Colonic mucosa (tissue), 4 donors: Measurements from ENCODE around the gene NUMA1. TPM values are rescaled to one million over a fixed set of nuclear protein-coding genes. Genes with fewer than 3 reads are reported as not detected.

Source experiments
- DNase-seq: peaks from one replicate; pipeline ENCODE4 v3.0.0-alpha.2; 2020
- H3K27ac ChIP-seq: fragments of 200-600 bp; one replicate; pipeline ENCODE4 v1.8.0; 2021
- H3K27me3 ChIP-seq: fragments of 200-600 bp; one replicate; pipeline ENCODE4 v1.8.0; 2021
- H3K36me3 ChIP-seq: fragments of 200-600 bp; one replicate; pipeline ENCODE4 v1.8.0; 2021
- H3K4me1 ChIP-seq: fragments of 200-600 bp; one replicate; pipeline ENCODE4 v1.8.0; 2021; ENCODE audit warnings: mild to moderate bottlenecking
- H3K4me3 ChIP-seq: fragments of 200-600 bp; one replicate; pipeline ENCODE4 v1.8.0; 2021
- H3K9ac ChIP-seq, 2 donors: one replicate each; pipeline ENCODE4 v1.7.0; 2013; ENCODE audit warnings: control low read depth in 2 of 2, low read depth in 2 of 2, low read length in 2 of 2
- H3K9me3 ChIP-seq: fragments of 200-600 bp; one replicate; pipeline ENCODE4 v1.8.0; 2021
- CTCF ChIP-seq: fragments of 200-600 bp; IDR thresholded peaks from one replicate; pipeline ENCODE4 v1.8.0; 2022; ENCODE audit warnings: antibody characterized with exemption, mild to moderate bottlenecking
- intact Hi-C: fragments of 100-400 bp; cut with DNase I; formaldehyde crosslinking; loops from one replicate; pipeline ENCODE4 v1.14.1; 2022
- total RNA-seq, 2 donors: library from RNA; stranded (reverse); fragmentation: NEBNext Ultra II Directional in 1 of 2; extraction: Animal tissue kit (Norgen Biotek cat#: 25700) in 1 of 2; gene quantifications; one replicate each; pipeline ENCODE4 v1.2.1, GENCODE V29; 2021
- donor health status: healthy.
- donor health status: DM: no; HTN: no; CAD: no.
- donor health status: DM: no; HTN: no; CAD: no.

The NUMA1 gene
- total RNA-seq, 2 donors from 2014 or later: 154 to 158 TPM

GRCh38 chr11:71979602-71980001 lies 100.7 kb downstream of the NUMA1 start:
- intact Hi-C loops: loop anchor here (10.0 kb wide), 1 partner anchor 455 kb away; the partner anchor contains the start of gene CLPB

GRCh38 chr11:71979094-71979493 lies 101.2 kb downstream of the NUMA1 start:
- no peaks in the 10 kb centered on the region for H3K4me1 ChIP-seq
- no peaks in the 10 kb centered on the region for H3K27me3 ChIP-seq
- H3K27ac ChIP-seq: no peak overlapping the region
- H3K9ac ChIP-seq: no peak overlapping the region
- intact Hi-C loops: loop anchor here (10.0 kb wide), 1 partner anchor 456 kb away; the partner anchor contains the start of gene CLPB
- H3K9me3 ChIP-seq: no peaks in the 10 kb centered on the region
- TF ChIP-seq CTCF: no peak
- no peak overlapping the region for H3K4me3 ChIP-seq
- DNase-seq: no peak
- no peaks in the 10 kb centered on the region for H3K36me3 ChIP-seq

More at GRCh38 chr11:71979602-71980001, 100.7 kb downstream of the NUMA1 start:
- H3K9ac ChIP-seq: no peak overlapping the region
- H3K9me3 ChIP-seq: no peaks in the 10 kb centered on the region
- no peak for DNase-seq
- H3K4me1 ChIP-seq: no peaks in the 10 kb centered on the region
- no peaks in the 10 kb centered on the region for H3K36me3 ChIP-seq
- no peaks in the 10 kb centered on the region for H3K27me3 ChIP-seq
- no peak for TF ChIP-seq CTCF
- no peak overlapping the region for H3K27ac ChIP-seq
- no peak overlapping the region for H3K4me3 ChIP-seq

DNA sequence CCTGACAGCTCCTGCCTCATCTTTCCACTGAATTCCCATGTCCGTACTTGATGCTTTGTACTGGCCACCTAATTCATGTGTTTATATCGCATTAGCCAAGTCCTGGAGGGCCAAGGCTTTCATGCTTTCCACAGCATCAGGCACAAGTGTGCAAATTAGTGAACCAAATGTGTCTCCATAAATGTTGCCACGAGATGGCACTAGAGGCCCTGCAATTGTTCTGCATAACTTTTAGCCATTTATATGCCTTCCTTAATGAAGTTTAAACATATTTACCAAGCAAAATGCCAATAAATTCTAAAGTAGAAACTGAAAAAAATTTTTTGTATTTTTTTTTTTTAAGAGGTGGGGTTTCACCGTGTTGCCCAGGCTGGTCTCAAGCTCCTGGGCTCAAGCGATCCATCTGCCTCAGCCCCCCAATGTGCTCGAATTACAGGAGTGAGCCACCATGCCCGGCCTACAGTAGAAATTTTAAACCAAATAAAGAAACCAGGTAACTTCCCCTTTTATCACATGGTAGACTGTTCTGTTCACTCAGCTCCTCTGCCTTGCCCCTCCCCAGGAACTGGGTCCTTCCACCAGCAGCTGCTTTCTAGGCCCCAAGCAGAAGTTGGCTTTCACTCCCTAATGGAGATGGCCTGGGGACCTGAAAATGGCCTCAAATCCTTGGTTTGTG lies 102.5 kb downstream of the NUMA1 start:
- DNase-seq: peak; percentile 65
- H3K4me3 ChIP-seq: no peak overlapping the region
- H3K27ac ChIP-seq: no peak overlapping the region
- no peaks in the 10 kb centered on the region for H3K9me3 ChIP-seq
- TF ChIP-seq CTCF: peak; percentile 64
- intact Hi-C loops: loop anchor here (10.0 kb wide), 1 partner anchor 457 kb away; the partner anchor contains the start of gene CLPB
- no peaks in the 10 kb centered on the region for H3K36me3 ChIP-seq
- no peaks in the 10 kb centered on the region for H3K27me3 ChIP-seq
- H3K9ac ChIP-seq: no peak overlapping the region
- no peaks in the 10 kb centered on the region for H3K4me1 ChIP-seq

- no peak for TF ChIP-seq CTCF
- Histone ChIP-seq H3K9me3 (no peaks in the 10 kb centered on the region), H3K27ac (no peak overlapping the region), H3K9ac (no peak overlapping the region), H3K4me1 (no peaks in the 10 kb centered on the region), H3K36me3 (no peaks in the 10 kb centered on the region), H3K27me3 (no peaks in the 10 kb centered on the region), H3K4me3 (no peak overlapping the region)
- DNase-seq: no peak
- intact Hi-C loops: loop anchor here (10.0 kb wide), 1 partner anchor 458 kb away; the partner anchor contains the start of gene CLPB
Measured at GRCh38 chr11:71977090-71977489, 103.3 kb downstream of the NUMA1 start.

GRCh38 chr11:71976551-71976950 lies 103.8 kb downstream of the NUMA1 start:
- H3K4me1 ChIP-seq: no peaks in the 10 kb centered on the region
- TF ChIP-seq CTCF: no peak
- no peak overlapping the region for H3K9ac ChIP-seq
- H3K36me3 ChIP-seq: no peaks in the 10 kb centered on the region
- no peak overlapping the region for H3K4me3 ChIP-seq
- intact Hi-C loops: loop anchor here (10.0 kb wide), 1 partner anchor 458 kb away; the partner anchor contains the start of gene CLPB
- no peaks in the 10 kb centered on the region for H3K27me3 ChIP-seq
- H3K9me3 ChIP-seq: no peaks in the 10 kb centered on the region
- no peak overlapping the region for H3K27ac ChIP-seq
- no peak for DNase-seq
